ENCODE measurements around the gene UXS1. TPM values are rescaled to one million over a fixed set of nuclear protein-coding genes. Genes with fewer than 3 reads are reported as not detected.
A peak's percentile ranks its signal among the peaks of the same experiment; 100 is the strongest.

The UXS1 gene
- total RNA-seq, 1 donor from 2014 or later = 60.0 TPM

GRCh38 chr2:106068451-106068850 lies 125.7 kb downstream of the UXS1 start:
- peaks cover 16% of the 10 kb centered on the region for H3K4me1 ChIP-seq

DNA sequence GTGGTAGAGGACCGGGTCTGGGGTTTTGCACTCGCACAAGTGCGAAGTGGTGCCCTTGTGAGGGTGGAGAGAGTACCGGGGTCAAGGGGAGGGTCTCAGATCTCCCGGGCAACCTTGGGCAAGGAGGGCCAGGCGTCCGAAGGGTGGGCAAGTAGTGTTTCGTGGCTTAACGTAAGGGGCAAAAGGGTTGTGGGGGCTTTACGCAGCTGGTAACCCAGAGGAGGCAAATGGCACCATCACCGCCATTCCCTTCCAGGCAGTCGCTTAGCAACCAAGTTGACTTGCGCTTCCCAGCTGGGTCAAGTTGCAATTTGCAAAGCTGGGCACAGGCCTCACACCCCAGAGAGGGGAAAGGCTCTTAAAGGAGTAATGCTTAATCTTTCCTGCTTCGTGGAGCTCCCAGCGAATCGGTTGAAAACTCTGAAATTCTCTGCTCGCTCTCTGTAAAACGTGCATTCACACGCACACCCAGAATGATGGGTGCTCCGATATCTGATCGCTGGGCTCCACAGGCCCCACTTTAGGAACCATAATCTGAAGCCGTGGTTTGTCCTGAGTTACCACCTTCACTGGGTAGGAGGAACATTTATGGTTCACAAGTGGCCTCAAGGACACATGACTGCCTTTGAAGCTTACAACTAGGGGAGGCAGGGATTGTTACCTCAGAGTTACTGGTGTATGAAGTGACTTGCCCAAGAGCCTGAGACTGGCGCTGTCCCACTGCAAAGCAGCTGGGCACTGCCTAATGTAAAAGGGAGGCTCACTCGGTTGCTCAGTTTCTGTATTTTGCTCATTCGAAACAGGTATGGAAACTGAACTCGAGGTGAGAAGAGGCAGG lies 127.9 kb downstream of the UXS1 start:
- no peak for DNase-seq
- Histone ChIP-seq H3K4me1 (peaks cover 16% of the 10 kb centered on the region), H3K36me3 (no peaks in the 10 kb centered on the region), H3K27me3 (ENCODE audit: low read depth) (peaks cover 22% of the 10 kb centered on the region), H3K4me3 (peak overlapping the region; percentile 52), H3K27ac (no peak overlapping the region), H3K9me3 (no peaks in the 10 kb centered on the region)
- ATAC-seq = peak; percentile 16 to 21
- intact Hi-C loops (cut with DNase I) = no loop called here
- TF ChIP-seq, protein P1, sequence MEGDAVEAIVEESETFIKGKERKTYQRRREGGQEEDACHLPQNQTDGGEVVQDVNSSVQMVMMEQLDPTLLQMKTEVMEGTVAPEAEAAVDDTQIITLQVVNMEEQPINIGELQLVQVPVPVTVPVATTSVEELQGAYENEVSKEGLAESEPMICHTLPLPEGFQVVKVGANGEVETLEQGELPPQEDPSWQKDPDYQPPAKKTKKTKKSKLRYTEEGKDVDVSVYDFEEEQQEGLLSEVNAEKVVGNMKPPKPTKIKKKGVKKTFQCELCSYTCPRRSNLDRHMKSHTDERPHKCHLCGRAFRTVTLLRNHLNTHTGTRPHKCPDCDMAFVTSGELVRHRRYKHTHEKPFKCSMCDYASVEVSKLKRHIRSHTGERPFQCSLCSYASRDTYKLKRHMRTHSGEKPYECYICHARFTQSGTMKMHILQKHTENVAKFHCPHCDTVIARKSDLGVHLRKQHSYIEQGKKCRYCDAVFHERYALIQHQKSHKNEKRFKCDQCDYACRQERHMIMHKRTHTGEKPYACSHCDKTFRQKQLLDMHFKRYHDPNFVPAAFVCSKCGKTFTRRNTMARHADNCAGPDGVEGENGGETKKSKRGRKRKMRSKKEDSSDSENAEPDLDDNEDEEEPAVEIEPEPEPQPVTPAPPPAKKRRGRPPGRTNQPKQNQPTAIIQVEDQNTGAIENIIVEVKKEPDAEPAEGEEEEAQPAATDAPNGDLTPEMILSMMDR (IDR thresholded peaks at IDR 0.05) = no peak

More at GRCh38 chr2:106068451-106068850, 125.7 kb downstream of the UXS1 start:
- ATAC-seq (no peak), DNase-seq (no peak)
- no peak overlapping the region for H3K4me3 ChIP-seq
- no peak overlapping the region for H3K27ac ChIP-seq
- TF ChIP-seq, protein P1 (IDR thresholded peaks at IDR 0.05) = no peak
- H3K9me3 ChIP-seq = no peaks in the 10 kb centered on the region
- intact Hi-C loops (cut with DNase I) = no loop called here
- H3K27me3 ChIP-seq (ENCODE audit: low read depth) = peaks cover 22% of the 10 kb centered on the region
- no peaks in the 10 kb centered on the region for H3K36me3 ChIP-seq

DNA sequence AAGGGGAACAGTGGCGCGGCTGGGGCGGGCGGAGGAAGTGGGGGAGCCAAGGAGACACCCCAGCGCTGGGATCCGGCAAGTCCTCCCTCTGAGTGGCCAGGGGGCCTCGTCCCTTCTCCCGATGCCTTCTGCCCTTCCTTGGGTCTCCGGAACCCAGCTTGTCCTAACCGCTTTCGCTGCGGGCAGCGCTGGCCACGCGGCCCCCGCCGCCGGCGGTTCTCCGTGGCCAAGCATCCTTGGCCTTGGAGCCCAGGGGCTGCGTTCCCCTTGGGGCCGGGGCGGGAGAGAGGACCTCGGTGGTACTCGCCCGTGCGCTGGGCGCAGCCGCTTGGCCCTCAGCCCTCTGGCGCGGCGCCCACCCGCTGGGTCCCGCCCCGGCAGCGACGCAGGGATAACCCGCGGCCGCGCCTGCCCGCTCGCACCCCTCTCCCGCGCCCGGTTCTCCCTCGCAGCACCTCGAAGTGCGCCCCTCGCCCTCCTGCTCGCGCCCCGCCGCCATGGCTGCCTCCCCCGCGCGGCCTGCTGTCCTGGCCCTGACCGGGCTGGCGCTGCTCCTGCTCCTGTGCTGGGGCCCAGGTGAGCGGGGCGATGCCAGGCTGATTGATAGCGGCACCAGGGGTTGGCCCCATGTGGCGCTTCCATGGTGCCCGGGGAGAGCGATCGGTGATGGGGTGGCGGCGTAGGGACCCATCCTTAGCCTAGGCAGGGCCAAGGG lies 128.7 kb downstream of the UXS1 start:
- Histone ChIP-seq H3K27ac (no peak overlapping the region), H3K4me1 (peaks cover 16% of the 10 kb centered on the region), H3K27me3 (ENCODE audit: low read depth) (peaks cover 22% of the 10 kb centered on the region), H3K9me3 (no peaks in the 10 kb centered on the region), H3K4me3 (peak overlapping the region; percentile 52), H3K36me3 (no peaks in the 10 kb centered on the region)
- TF ChIP-seq, protein P1 (IDR thresholded peaks at IDR 0.05) = no peak
- peak; percentile 43 to 47 for ATAC-seq
- intact Hi-C loops (cut with DNase I) = no loop called here
- no peak for DNase-seq

- ATAC-seq (no peak), DNase-seq (no peak)
- Histone ChIP-seq H3K4me3 (no peak overlapping the region), H3K27me3 (ENCODE audit: low read depth) (peaks cover 22% of the 10 kb centered on the region), H3K4me1 (peaks cover 16% of the 10 kb centered on the region), H3K27ac (no peak overlapping the region), H3K36me3 (no peaks in the 10 kb centered on the region), H3K9me3 (no peaks in the 10 kb centered on the region)
- intact Hi-C loops (cut with DNase I) = no loop called here
- TF ChIP-seq, protein P1 (IDR thresholded peaks at IDR 0.05) = no peak
These were observed 130.9 kb downstream of the UXS1 start for GRCh38 chr2:106063181-106063580.

DNA sequence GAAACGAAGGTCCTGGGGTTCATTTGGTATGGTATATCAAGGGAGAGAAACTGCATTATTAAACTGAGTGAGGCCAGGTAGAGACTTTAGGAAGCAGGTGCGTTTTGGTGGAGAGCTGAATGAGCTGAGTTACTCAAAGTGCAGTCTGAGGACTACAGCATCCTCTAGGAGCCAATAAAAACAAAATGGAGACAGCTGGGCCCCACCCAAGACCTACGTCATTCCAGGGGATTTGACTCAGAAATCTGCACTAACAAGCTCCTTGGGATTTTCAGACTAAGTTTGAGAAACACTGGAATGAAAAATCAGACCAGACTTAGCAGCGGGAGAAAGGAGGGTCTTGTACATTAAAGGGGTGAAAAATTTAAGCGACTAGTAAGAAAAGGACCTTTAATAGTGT lies 131.5 kb downstream of the UXS1 start:
- intact Hi-C loops (cut with DNase I) = no loop called here
- no peak overlapping the region for H3K27ac ChIP-seq
- ATAC-seq = no peak
- H3K9me3 ChIP-seq = no peaks in the 10 kb centered on the region
- no peak overlapping the region for H3K4me3 ChIP-seq
- H3K4me1 ChIP-seq = peaks cover 16% of the 10 kb centered on the region
- no peaks in the 10 kb centered on the region for H3K36me3 ChIP-seq
- TF ChIP-seq, protein P1 (IDR thresholded peaks at IDR 0.05) = no peak
- no peak for DNase-seq
- H3K27me3 ChIP-seq (ENCODE audit: low read depth) = peaks cover 22% of the 10 kb centered on the region
